ENCODE data around the gene PTCSC3. TPM values are rescaled to one million over a fixed set of nuclear protein-coding genes. Genes with fewer than 3 reads are reported as not detected.

Gene PTCSC3
- total RNA-seq, 4 donors from 2014 or later, result not detected

DNA sequence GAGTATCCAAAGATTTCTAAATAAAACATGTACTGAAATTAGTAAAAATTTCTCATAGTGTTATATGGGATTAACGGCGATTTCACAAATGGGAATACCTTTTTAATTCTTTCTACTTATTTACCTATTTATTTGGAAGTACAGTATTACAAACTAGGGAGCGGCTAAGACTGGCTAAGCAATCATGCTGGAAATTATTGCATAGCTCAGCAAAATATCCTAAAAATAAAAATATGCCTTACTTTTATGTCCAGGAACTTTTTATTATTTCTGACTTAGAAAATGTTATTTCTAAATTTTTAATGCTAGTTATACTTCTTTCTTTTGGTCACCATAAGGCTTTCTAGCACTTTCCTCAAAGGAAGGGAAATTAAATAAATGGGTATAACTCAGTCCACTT lies 36.5 kb upstream of the PTCSC3 start:
- TF ChIP-seq EP300 (IDR thresholded peaks at IDR 0.05) (no peak), POLR2A (IDR thresholded peaks at IDR 0.05) (no peak)
- TF ChIP-seq, protein P1, sequence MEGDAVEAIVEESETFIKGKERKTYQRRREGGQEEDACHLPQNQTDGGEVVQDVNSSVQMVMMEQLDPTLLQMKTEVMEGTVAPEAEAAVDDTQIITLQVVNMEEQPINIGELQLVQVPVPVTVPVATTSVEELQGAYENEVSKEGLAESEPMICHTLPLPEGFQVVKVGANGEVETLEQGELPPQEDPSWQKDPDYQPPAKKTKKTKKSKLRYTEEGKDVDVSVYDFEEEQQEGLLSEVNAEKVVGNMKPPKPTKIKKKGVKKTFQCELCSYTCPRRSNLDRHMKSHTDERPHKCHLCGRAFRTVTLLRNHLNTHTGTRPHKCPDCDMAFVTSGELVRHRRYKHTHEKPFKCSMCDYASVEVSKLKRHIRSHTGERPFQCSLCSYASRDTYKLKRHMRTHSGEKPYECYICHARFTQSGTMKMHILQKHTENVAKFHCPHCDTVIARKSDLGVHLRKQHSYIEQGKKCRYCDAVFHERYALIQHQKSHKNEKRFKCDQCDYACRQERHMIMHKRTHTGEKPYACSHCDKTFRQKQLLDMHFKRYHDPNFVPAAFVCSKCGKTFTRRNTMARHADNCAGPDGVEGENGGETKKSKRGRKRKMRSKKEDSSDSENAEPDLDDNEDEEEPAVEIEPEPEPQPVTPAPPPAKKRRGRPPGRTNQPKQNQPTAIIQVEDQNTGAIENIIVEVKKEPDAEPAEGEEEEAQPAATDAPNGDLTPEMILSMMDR (IDR thresholded peaks at IDR 0.05), result no peak
- no peak overlapping the region for H3K27ac ChIP-seq
- H3K27me3 ChIP-seq, result no peaks in the 10 kb centered on the region
- no peak overlapping the region for H3K4me3 ChIP-seq
- H3K36me3 ChIP-seq, result no peaks in the 10 kb centered on the region
- no peak for DNase-seq (ENCODE audit: low spot score in 2 of 2)
- H3K9me3 ChIP-seq, result no peaks in the 10 kb centered on the region
- no peaks in the 10 kb centered on the region for H3K4me1 ChIP-seq
- 93 to 96% methylated on average over 3 of the region's 3 CpGs for WGBS, 2 donors

DNA sequence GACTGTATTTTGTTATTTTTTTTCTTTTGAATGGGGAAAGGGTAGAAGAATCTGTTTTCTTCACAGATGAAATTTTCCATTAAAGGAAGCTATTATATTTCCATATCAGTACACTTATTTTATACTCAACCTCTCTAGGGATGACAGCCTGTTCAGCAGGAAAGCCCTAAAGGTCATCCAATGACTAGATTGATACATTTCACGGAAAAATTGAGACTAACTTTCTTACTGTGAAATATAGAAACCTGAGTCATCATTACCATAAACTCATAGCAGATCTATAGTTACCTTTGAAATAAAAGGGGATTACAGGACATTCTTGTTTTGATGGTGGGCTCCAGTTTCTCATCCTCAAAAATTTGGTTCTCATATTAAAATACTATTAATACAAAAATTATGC lies 36.1 kb upstream of the PTCSC3 start:
- no peak for DNase-seq (ENCODE audit: low spot score in 2 of 2)
- Histone ChIP-seq H3K27me3 (no peaks in the 10 kb centered on the region), H3K36me3 (no peaks in the 10 kb centered on the region), H3K4me3 (no peak overlapping the region), H3K9me3 (no peaks in the 10 kb centered on the region), H3K27ac (no peak overlapping the region), H3K4me1 (no peaks in the 10 kb centered on the region)
- no peak for TF ChIP-seq EP300 (IDR thresholded peaks at IDR 0.05)
- no peak for TF ChIP-seq POLR2A (IDR thresholded peaks at IDR 0.05)
- TF ChIP-seq, protein P1 (IDR thresholded peaks at IDR 0.05), result no peak
- WGBS, 2 donors, result 41 to 87% methylated on average over 1 of the region's 1 CpG

DNA sequence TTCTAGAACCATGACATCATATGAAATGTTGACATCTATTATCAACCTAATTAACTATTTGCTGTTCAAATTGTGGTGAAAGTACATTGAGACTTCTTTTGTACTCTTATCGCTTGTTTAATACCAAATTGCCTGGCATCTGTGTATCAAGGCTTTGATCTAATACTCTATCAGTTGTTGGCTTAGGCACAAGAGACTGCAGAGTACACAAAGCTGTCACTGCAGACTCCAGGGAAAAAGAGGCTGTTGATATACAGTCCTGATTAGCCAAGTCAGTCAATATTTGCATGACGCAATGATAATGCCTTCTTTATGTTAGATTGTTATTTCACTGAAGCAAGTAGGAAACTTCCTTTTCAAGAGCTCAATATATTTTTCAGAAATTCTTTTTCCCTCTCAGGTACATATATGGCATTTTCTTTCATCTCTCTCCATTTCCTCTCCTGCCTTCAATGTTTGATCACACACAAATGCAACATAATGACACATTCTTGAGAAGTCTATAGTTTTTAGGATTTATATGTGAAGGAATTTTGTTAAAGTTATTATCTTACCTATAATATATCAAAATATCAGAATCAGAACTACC lies 32.3 kb upstream of the PTCSC3 start:
- WGBS, 2 donors, result 74 to 76% methylated on average over 2 of the region's 2 CpGs
- H3K4me3 ChIP-seq, result no peak overlapping the region
- no peak overlapping the region for H3K27ac ChIP-seq
- no peak for DNase-seq (ENCODE audit: low spot score in 2 of 2)
- H3K36me3 ChIP-seq, result no peaks in the 10 kb centered on the region
- no peaks in the 10 kb centered on the region for H3K27me3 ChIP-seq
- peaks cover 0 to 3% (median 0%) of the 10 kb centered on the region in 4 donors for H3K9me3 ChIP-seq
- no peaks in the 10 kb centered on the region for H3K4me1 ChIP-seq
- TF ChIP-seq POLR2A (IDR thresholded peaks at IDR 0.05) (no peak), EP300 (IDR thresholded peaks at IDR 0.05) (no peak)
- TF ChIP-seq, protein P1 (IDR thresholded peaks at IDR 0.05), result no peak

DNA sequence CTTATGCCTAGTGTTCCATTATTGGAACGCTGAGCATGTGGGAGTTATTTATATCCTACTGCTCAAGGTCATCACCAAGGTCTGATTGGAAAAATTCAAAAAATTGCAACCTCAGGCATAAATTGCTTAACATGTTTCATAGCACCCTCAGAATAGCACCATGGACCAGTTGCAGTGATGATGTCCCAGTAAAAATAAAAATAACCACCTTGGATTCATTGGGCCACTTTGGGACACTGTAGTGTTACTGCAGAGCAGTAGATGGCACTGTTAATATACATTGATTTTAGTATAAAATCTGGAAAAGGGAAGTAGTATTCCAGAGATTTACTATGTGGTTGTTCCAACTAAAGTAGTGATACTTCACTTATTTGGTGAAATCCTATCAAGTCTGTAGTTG lies 31.0 kb upstream of the PTCSC3 start:
- DNase-seq (ENCODE audit: low spot score in 2 of 2), result no peak
- WGBS, 2 donors, result 89 to 90% methylated on average over 1 of the region's 1 CpG

DNA sequence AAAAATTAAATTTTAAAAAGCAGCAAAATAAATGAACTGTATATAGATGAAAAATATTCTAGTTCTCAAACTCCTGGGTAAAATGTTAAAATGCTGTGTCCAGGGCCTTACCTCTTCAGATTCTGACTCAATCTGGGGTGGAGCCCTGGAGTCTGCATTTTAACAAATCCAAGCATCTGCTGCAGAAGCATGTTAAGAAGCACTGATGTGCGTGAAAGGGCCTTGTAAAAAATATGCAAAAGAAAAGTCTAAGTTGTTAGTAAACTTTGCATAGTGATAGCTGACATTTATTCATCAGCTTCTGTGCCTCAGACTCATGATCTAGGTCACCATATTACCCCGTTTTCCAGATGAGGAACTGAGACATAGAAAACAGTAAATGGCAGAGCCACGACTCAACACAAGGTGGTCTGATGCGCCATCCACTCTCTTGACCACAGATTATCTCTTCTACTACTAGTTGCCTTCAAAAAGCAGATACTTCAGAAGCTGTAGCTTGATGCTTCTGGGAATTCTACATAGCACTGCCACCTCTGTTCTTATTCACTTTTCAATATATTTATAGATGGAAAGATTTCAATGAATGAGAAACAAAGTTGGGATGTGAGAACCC lies 28.0 kb upstream of the PTCSC3 start:
- H3K36me3 ChIP-seq, result no peaks in the 10 kb centered on the region
- peaks cover 0 to 9% (median 0%) of the 10 kb centered on the region in 4 donors for H3K9me3 ChIP-seq
- H3K27ac ChIP-seq, result no peak overlapping the region
- no peaks in the 10 kb centered on the region for H3K4me1 ChIP-seq
- WGBS, 2 donors, result 84 to 88% methylated on average over 4 of the region's 4 CpGs
- H3K27me3 ChIP-seq, result no peaks in the 10 kb centered on the region
- TF ChIP-seq POLR2A (IDR thresholded peaks at IDR 0.05) (no peak), EP300 (IDR thresholded peaks at IDR 0.05) (no peak)
- TF ChIP-seq, protein P1 (IDR thresholded peaks at IDR 0.05), result no peak
- DNase-seq (ENCODE audit: low spot score in 2 of 2), result no peak
- H3K4me3 ChIP-seq, result no peak overlapping the region

More for the DNA sequence above, 31.0 kb upstream of the PTCSC3 start:
- Histone ChIP-seq H3K27ac (no peak overlapping the region), H3K4me1 (no peaks in the 10 kb centered on the region), H3K36me3 (no peaks in the 10 kb centered on the region), H3K4me3 (no peak overlapping the region), H3K9me3 (peaks cover 0 to 9% (median 0%) of the 10 kb centered on the region in 4 donors), H3K27me3 (no peaks in the 10 kb centered on the region)
- TF ChIP-seq, protein P1 (IDR thresholded peaks at IDR 0.05), result peak in 4 of 5 experiments; percentile 6 to 36 (median 32)
- TF ChIP-seq EP300 (IDR thresholded peaks at IDR 0.05), result no peak
- no peak for TF ChIP-seq POLR2A (IDR thresholded peaks at IDR 0.05)

All from tibial nerve (tissue), 4 donors.